GM08714 (cell line): ENCODE results near the gene AADACL4.

Experiments used
- H3K4me3 ChIP-seq: fragments of 200-500 bp; sonication (Bioruptor generic); 2 replicates; pipeline ENCODE4 v1.5.1; 2014; ENCODE audit warnings: mild to moderate bottlenecking, low read length, inconsistent platforms
- ZNF274 ChIP-seq: IDR thresholded peaks from 2 replicates; pipeline ENCODE4 v1.6.1; 2012; ENCODE audit warnings: mild to moderate bottlenecking, low read depth, low read length

Gene AADACL4

DNA sequence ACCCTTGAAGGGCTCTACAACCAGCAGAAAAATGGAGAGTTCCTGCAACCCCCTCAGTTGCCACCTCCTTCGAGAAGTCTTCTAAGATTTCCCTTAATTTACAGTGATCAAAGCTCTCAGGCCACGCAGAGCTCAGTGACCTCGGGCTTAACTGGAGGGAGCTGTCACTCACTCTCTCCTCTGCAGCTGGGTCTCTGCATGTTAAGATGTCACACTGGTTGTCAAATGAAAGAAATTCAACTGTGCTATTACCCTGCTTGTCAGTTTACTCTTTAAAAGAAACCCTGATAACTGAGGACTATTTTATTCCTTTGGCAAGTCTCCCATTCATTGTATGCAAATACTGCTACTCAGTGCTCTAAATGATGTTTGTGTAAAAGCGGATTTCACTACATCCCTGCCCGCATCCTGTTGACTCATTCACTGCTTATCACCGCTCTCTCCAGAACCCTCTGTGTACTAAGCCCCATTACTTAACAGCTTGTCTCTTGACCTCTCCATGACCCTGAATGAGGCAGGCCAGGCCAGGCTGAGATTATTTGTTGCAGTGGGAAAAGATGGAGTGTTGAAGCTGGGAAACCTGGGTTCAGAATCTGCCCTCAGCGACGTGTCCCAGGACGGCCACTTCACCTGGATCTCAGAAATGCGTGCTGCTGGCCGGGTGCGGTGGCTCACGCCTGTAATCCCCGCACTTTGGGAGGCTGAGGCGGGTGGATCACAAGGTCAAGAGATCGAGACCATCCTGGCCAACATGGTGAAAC is 39.6 kb upstream of the AADACL4 start:
- no peak overlapping the region for H3K4me3 ChIP-seq
- no peak for TF ChIP-seq ZNF274

DNA sequence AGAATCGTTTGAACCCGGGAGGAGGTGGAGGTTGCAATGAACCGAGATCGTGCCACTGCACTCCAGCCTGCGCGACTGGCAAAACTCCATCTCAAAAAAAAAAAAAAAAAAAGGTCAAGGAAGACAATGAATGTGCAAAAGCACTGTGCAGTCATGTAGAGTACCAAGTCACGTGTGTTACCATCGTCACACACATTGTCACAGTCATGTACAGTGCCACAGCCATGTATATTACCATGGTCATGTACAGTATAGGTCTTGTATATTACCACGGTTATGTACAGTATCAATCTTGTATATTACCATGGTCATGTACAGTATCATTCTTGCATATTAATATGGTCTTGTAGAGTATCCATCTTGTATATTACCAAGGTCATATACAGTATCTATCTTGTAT is 38.9 kb upstream of the AADACL4 start:
- no peak overlapping the region for H3K4me3 ChIP-seq
- no peak for TF ChIP-seq ZNF274

GRCh38 chr1:12607263-12607662 is 36.6 kb upstream of the AADACL4 start:
- no peak overlapping the region for H3K4me3 ChIP-seq
- TF ChIP-seq ZNF274: no peak

DNA sequence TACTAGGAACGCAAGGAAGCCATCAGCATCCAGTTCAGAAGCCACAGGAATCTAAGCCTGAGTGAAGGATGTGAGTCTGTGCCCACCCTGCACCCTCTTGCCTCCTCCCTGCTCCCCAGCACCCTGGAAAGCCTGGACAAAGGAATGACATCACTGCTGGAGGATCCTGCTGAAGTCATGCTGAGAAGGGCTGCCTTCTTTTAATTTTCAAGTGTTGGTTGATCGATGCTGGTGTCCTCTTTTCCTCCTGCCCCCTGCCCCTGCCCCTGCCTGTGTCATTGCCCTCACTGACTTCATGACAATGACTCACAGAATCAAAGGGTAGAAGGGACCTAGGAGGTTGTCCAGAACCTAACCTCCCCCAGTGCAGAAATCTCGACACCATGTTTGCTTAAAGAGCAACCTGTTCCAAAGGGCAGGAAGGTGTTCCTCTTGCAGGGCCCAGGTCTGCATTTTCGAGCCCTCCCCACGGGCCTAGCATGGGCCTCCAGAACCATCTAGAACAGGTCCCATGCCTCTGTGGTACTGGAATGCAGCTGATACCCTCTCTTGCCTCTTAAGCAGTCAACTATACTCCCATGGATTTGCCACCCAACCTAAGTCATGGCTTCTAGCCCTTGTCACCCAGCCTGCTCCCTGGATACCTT is 35.5 kb upstream of the AADACL4 start:
- no peak for TF ChIP-seq ZNF274

GRCh38 chr1:12609469-12610003 is 34.3 kb upstream of the AADACL4 start:
- H3K4me3 ChIP-seq: no peak overlapping the region
- no peak for TF ChIP-seq ZNF274

More for the DNA sequence above, 35.5 kb upstream of the AADACL4 start:
- H3K4me3 ChIP-seq: no peak overlapping the region

DNA sequence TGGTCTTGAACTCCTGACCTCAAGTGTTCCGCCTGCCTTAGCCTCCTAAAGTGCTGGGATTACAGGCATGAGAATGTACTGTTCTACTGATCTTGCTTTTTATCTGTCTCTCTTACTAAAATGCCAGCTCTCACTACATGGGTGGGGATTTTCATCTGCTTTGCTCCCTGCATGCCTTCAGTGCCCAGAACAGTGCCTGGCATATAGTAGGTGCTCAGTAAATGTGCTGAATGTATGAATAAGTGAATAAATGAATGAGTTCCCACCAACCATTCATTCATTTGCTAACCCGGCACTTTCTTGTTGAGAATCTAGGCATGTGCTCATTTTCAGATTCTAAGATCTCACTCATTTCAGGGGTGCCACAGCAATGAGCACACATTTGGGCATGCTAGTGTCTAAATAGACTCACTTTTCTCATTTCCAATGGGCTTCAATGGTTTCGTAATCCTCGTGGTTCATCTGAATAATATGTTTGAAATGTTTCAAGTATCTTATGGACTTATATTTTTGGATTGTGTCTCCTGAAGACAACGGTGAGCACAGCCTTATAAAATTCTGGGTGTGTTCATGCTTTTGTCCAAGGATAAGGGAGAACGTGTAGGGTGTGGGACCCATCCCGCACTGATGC is 33.5 kb upstream of the AADACL4 start:
- H3K4me3 ChIP-seq: no peak overlapping the region
- TF ChIP-seq ZNF274: no peak

DNA sequence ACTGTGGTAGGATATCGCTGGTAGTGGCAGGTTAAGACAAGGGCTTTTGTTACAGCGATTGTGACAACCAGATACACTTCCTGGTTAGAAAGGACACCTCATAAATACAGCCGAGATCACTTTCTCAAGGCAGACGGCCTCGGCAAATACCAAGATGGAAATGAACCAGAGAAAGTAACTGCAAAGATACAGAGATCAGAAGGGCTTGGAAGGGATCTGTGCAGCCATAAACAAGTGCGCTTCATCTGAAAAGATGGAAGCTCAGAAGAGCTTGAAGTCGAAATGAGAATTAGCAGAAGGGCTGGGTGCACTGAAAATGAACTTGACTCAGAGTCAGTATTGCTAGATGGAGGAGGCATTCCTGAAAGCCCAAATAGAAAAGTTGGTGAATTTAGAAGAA is 32.9 kb upstream of the AADACL4 start:
- no peak for TF ChIP-seq ZNF274
- no peak overlapping the region for H3K4me3 ChIP-seq

GRCh38 chr1:12613180-12613579 is 30.7 kb upstream of the AADACL4 start:
- no peak overlapping the region for H3K4me3 ChIP-seq
- TF ChIP-seq ZNF274: no peak

DNA sequence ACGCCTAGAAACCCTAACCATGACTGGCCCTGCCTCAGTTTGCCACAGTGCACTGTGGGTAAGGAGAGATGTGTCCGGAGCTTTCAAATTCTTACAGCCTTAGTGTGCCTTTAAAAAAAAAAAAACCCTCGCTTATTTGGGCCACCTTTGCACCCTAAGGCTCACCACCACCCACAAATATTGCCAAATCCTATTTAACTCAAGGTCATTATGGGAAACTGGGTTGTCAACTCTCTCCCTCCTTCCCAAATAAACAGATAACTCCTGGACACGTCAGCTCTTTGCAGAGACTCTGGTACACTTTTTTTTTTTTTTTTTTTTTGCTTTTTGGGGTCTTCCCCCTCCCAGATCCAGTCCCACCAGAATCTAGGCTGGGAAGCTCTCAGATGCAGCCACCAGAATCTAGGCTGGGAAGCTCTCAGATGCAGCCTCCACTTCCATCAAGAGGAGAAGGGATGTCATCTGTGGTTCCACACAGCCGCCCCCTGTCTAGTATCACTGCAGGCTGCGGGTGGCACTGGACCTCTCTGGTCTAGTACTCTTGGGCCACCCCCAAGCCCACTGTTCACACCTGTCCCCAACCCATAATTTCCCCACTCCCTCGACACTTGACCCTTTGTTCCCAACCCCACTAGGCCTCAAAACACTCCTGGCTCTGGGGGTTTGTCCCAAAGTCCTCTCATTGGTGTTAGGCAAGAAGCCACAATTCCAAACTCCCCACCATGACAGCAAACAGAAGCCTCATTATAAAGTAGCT is 29.3 kb upstream of the AADACL4 start:
- H3K4me3 ChIP-seq: no peak overlapping the region
- no peak for TF ChIP-seq ZNF274

DNA sequence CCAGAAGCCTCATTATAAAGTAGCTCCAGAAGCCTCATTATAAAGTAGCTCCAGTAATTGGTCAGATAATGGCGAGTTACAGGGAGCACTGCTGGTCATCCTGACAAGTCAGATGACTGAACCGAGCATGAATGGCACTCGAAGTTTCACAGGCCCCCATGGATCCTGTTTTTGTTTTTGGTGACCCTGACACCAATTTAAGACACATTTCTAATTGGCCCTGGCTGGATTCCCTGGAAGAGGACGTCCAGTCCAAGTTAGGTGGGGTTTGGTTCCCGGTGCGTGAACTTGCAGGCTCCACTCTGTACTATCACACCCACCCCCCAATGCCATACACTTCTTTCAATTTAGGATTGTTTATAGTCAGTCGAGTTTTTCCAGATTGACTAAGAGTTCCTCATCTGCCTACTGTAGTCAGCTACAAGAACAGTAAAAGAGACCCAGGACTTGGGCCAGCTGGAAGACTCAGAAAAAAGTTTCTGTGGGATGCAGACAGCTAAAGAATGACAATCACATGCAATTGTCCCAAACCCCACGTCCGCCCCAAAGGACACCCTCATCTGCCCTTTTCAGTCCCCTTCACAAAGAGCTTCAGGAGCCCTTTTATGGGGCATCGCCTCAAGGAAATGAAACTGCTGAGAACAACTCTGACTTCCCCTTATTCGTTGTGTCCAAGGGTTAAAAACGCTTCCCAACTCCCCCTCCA is 28.6 kb upstream of the AADACL4 start:
- no peak overlapping the region for H3K4me3 ChIP-seq
- no peak for TF ChIP-seq ZNF274

- TF ChIP-seq ZNF274: no peak
- no peak overlapping the region for H3K4me3 ChIP-seq
These were observed 27.8 kb upstream of the AADACL4 start for GRCh38 chr1:12615865-12616708.

DNA sequence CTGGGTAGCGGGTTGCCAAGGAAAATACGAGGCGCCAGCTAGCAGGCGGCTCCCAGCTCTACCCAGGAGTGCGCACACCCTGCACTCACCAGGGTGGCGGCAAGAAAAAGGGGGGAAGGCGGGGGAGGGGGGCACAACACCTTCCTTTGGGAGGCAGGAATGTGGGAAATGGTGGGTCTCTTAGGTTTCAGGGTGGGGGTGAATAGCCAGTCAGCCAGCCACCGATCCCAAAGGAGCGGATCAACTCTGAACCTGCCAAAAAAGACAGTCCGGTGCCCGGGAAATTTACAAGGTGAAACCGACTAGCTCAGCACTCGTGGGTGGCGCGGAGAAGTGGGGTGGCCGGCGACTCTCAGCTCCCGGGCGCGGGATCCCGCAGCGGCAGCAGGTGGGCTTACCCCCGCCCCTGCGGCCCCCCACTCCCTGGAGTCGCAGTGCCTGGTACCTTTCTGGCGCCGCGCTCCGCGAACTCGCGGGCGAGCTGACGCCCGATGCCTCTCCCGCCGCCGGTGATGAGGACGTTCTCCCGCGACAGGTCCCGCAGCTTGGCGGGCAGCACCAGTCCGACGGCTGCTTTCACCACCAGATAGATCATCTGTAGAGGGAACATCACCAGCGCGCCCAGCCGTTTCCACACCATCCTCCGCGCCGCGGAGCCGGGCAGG is 27.0 kb upstream of the AADACL4 start:
- TF ChIP-seq ZNF274: no peak
- peak overlapping the region; percentile 39 for H3K4me3 ChIP-seq
